Activated T-helper 1 cell treated with Interleukin-2 at 50 U/mL for 16 hours (primary cell): ENCODE data around the gene DSE.

ENCODE experiments used
- DNase-seq: peaks from one replicate; pipeline ENCODE4 v3.0.0-alpha.2; 2020; ENCODE audit warnings: low read depth

Gene DSE

DNA sequence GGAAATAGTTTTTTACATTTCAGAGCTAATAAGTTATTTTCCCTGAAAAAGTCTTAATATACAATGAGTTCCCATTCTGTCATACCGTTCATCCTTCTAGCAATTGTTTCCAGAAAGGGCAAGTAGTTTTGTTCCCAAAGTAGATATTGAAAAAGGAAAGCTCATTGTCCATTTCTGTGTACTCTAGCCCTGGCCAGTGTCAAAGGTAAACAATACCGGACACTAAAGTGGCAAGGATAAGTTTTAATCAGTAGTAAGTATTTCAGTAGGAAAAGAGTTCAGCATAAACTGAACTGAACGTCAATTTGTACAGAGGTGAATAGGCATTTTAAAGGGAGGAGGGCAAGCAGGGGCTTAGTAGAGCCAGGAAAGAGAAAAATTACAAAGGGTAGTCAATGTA lies 46.9 kb downstream of the DSE start:
- DNase-seq, result no peak

GRCh38 chr6:116419069-116419786 lies 48.5 kb downstream of the DSE start:
- DNase-seq, result no peak

DNA sequence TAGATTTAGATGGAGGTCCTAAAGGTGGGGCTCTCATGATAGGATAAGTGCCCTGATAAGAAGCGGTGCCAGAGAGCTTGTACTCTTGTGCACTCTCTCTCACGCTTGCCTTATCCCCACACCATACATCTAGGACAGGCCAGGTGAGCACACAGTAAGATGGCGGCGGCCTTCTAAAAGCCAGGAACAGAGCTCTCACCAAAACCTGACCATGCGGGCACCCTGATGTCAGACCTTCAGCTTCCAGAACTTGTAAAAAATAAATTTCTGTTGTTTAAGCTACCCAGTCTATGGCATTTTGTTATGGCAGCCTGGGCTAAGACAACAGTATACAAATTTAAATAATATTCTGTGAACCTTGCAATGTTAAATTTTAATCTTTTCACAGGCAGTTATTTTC lies 49.6 kb downstream of the DSE start:
- DNase-seq, result no peak

DNA sequence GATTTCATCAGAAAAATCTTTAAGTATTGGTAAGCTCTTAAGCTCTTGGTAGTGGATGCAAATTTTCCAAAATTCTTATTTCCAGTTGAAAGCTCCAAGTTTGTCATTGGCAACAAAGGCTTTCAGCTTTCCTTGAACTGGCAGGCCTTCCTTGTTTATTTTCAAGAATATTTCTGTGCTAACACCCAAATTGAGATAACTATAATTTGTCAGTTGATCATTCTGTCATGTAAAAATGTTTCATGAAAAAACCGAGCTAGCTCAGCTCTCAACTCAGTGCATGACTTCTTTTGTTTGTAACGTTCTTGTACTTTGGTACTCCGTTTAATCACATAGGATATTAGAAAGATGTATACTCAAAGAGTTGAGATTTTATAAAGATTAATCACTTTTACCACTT lies 51.5 kb downstream of the DSE start:
- no peak for DNase-seq

DNA sequence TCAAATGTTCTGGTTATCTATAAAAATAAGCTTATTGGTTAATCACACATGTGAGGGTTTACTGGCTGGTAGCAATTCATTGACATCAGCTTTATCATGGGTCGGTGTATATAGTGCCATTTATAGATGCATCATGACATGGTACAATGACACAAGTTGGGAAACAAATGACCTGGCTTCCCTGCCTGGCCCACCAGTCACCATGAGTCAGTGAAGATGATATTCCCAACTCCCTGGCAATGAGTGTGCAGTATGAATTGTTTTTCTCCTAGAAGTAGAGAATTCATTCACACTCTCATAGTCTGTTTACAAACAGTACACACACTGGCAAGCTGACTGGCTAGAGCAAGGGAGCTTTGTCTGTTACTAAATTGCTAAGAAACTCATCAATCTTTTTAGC lies 53.3 kb downstream of the DSE start:
- DNase-seq, result no peak

DNA sequence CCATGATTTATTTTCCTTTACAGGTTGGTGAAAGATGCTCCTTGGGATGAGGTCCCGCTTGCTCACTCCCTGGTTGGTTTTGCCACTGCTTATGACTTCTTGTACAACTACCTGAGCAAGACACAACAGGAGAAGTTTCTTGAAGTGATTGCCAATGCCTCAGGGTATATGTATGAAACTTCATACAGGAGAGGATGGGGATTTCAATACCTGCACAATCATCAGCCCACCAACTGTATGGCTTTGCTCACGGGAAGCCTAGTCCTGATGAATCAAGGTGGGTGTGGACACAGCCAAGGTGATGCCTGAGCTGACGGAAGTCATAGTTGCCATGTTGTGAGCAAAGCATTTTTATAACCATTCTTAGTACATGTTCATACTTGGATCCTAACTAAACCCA lies 55.8 kb downstream of the DSE start:
- DNase-seq, result no peak

GRCh38 chr6:116429111-116429510 lies 58.4 kb downstream of the DSE start:
- no peak for DNase-seq

- no peak for DNase-seq
Measured at GRCh38 chr6:116430860-116431259, 60.1 kb downstream of the DSE start.

DNA sequence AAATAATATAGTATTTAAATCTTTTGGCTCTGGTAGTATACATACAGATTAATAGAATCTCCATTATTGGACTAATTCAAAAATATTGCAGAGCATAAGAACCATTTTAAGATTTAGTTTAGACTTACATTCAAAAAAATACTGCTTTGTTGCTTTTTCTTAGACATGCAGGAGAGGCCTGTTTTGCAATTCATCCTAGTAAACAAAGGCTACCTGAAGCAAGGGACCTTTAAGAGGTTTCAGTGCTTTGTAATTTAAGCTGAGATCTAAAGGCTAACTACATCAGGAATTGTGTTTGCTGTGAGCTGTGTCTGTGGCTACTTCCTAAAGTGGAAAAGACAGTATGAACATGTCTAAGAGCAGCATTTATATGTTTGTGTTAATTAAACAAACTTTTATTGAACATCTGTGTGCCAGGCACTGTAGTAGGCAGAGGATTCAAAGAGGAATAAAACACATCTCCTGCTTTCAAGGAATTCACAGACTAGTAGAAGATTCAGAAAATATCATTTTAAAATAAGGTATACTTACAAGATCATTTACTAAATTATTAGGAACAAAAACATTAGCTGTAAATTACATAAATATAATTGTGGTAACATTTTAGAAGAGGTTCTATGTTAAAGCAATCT lies 61.3 kb downstream of the DSE start:
- no peak for DNase-seq

- no peak for DNase-seq
Measured at GRCh38 chr6:116433206-116433712, 62.5 kb downstream of the DSE start.

- no peak for DNase-seq
Measured at GRCh38 chr6:116434056-116434725, 63.4 kb downstream of the DSE start.

GRCh38 chr6:116436586-116436985 lies 65.8 kb downstream of the DSE start:
- DNase-seq, result no peak

DNA sequence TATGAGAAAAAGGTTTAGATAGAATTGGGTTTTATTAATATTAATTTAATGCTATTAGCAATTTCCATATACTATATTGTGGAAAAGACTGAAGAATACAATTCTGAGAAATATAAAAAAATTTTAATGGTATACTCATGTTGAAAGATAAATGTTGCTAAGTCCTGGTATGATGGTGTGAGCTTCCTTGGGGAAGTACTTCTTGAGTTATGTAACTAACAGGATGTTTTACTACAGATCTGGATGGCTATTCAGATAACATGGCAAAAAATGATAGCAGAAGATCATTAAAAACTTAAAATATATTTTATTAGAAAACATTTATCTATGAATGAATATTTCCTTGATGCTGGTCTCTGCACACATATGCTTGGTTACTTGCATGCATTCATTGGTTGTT lies 66.9 kb downstream of the DSE start:
- no peak for DNase-seq

DNA sequence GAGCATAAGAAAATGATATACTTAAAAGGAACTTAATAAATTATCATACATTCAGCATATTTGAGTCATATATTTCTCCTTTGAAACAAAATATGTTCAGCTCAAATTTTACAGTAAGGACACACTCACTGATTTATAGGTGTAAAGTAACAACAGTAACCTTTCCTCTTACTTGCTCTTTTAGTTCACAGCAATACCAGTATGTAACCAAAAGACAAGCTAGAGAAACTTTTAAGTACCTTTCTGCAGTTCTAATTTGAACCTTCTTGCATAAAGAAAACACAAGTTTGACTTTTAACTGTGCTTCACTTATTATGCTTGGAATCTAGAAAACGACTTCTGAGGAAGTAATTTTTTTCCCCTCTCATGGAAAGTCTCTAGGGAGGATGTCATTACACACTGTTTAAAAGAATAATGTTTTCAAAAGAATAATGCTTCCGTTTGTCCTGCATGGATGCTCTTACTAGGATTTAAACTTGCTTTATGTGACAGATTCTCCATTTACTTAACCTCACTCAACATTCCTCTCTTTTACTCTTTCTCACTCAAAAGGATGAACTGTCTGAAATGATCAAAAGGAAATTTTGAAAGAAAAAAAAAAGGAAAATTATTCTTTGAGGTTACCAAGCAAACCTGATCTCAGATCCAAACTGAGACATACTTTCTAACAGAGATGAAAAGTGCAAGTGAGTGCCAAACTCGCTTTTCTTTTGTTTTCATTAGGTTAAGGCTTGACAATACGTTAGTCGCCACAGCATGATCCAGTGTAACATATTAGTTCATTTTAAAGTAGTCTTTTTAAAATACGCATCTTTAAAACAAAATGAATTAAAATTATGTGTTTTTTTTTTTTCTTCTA lies 68.1 kb downstream of the DSE start:
- no peak for DNase-seq

GRCh38 chr6:116439522-116440051 lies 68.8 kb downstream of the DSE start:
- no peak for DNase-seq

DNA sequence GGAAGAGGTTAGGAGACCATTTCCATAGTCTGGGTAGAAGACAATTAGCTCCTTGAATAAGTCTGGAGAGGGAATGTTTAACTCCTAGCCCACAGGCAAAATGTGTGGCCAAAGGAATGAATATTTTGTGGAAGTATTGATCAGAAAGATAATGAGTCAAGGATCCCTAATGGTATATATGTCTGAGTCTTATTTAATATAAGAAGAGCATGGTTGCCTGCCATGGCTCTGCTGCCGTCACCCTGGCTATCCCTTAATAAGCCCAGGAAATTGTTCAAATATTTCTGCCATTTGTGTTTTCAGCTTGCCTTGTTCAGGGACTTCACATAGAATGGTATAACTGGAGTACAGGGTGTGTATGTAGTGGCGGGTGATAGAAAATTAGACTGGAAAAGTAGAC lies 72.4 kb downstream of the DSE start:
- no peak for DNase-seq

DNA sequence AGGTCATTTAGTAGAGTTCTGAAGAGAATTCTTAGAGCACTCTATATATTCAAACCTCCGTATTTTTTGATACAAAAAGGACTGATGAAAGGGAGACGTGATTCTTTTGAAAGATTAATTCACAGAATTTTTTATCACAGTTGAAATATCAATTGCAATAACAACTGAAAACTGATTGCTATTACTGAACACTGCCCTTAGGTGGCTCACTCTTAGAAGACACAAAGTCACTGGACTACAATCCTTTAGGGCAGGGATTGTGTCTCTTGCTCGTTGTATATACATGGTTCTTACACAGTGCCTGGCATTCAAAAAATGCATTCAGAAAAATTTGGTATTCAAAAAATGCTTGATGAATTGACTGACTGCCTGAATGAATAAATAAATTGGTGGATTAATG lies 73.3 kb downstream of the DSE start:
- no peak for DNase-seq

DNA sequence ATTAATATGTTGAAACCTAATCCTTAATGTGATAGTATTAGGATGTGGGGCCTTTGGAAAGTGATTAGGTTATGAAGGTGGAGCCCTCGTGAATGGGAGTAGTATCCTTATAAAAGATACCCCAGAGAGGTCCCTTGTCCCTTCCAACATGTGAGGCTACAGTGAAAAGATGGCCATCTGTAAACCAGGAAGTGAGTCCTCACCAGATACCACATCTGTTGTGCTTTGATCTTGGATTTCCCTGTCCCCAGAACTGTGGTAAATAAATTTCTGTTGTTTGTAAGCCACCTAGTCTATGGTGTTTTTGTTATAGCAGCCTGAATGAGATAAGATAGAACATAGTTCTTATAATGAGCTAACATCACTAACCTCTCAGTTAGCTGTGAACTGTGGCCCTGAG lies 73.8 kb downstream of the DSE start:
- DNase-seq, result no peak

DNA sequence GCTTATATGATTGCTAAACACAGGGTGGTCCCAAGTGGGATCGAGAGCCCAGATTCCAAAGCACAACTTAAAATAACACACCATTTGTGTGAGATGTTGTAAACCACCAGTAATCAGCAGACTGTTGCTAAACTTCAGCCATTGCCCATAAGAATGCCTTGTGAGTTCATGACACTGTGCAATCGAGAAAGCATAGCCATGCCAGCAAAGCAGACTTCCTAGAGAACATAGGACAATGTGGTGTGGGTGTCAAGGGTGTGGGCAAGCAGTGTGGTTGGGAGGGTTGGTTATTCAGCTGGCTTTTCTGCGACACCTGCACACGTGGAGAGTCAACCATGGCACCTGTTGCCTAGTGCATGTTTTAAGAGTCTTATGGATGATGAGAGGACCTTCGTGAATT lies 74.4 kb downstream of the DSE start:
- no peak for DNase-seq

GRCh38 chr6:116446399-116446798 lies 75.7 kb downstream of the DSE start:
- DNase-seq, result no peak

- DNase-seq, result no peak
Measured at GRCh38 chr6:116447052-116447451, 76.3 kb downstream of the DSE start.

- DNase-seq, result no peak
Measured at GRCh38 chr6:116447496-116448011, 76.8 kb downstream of the DSE start.
